OCI-LY3 (cell line): ENCODE data around the gene TIAM2.

Source experiments
- H2AFZ ChIP-seq: fragments of 200-600, 300-600 bp; shearing (Covaris generic); 2 replicates; pipeline ENCODE4 v1.6.0; 2014; ENCODE audit warnings: antibody characterized with exemption, low read depth, low read length
- H3K27ac ChIP-seq: fragments of 200-600, 300-600 bp; sonication (generic); 2 replicates; pipeline ENCODE4 v1.5.1; 2014; ENCODE audit warnings: mild to moderate bottlenecking, low read length, moderate library complexity, mixed read lengths
- H3K27me3 ChIP-seq: fragments of 200-600, 300-600 bp; sonication (generic); 2 replicates; pipeline ENCODE4 v1.6.1; 2014; ENCODE audit warnings: low read depth, low read length, mixed read lengths
- H3K36me3 ChIP-seq: fragments of 200-600, 300-600 bp; sonication (generic); replicated peaks from 2 replicates; pipeline ENCODE3; 2014; ENCODE audit warnings: low read depth, low read length, mixed read lengths
- H3K4me1 ChIP-seq: fragments of 300-600, 200-600 bp; sonication (generic); 2 replicates; pipeline ENCODE4 v1.6.1; 2014; ENCODE audit warnings: low read length, mixed read lengths
- H3K4me2 ChIP-seq: fragments of 200-600, 300-600 bp; sonication (generic); 2 replicates; pipeline ENCODE4 v1.6.1; 2014; ENCODE audit warnings: low read length, mixed read lengths
- H3K4me3 ChIP-seq: fragments of 300-600, 200-600 bp; sonication (generic); 2 replicates; pipeline ENCODE4 v1.5.1; 2014; ENCODE audit warnings: antibody characterized with exemption, mild to moderate bottlenecking, low read length, moderate library complexity
- H3K79me2 ChIP-seq: fragments of 300-600, 200-600 bp; shearing (Covaris generic); 2 replicates; pipeline ENCODE4 v1.6.1; 2014; ENCODE audit warnings: mild to moderate bottlenecking, low read length, mixed read lengths
- H3K9ac ChIP-seq: fragments of 300-600, 200-600 bp; shearing (Covaris generic); 2 replicates; pipeline ENCODE4 v1.6.0; 2014; ENCODE audit warnings: mild to moderate bottlenecking, low read length, moderate library complexity
- H3K9me3 ChIP-seq: fragments of 200-600, 300-600 bp; shearing (Covaris generic); 2 replicates; pipeline ENCODE4 v1.6.1; 2014; ENCODE audit warnings: low read length, mixed read lengths; ENCODE audit not compliant: insufficient read depth
- H4K20me1 ChIP-seq: fragments of 200-600, 300-600 bp; sonication (generic); 2 replicates; pipeline ENCODE4 v1.6.1; 2016; ENCODE audit warnings: low read length, mixed read lengths; ENCODE audit not compliant: insufficient read depth
- EZH2phosphoT487 ChIP-seq: fragments of 200-600 bp; shearing (Covaris generic); IDR thresholded peaks from 2 replicates; pipeline ENCODE4 v1.6.1; 2018; ENCODE audit warnings: antibody characterized with exemption, mixed run types, low read depth
- TF ChIP-seq, protein P1 (sequence below): fragments of 200-600, 300-600 bp; sonication (generic); IDR thresholded peaks from 2 replicates; pipeline ENCODE4 v1.5.1; 2014; ENCODE audit warnings: antibody characterized with exemption, low read length, low read depth

TIAM2 gene

DNA sequence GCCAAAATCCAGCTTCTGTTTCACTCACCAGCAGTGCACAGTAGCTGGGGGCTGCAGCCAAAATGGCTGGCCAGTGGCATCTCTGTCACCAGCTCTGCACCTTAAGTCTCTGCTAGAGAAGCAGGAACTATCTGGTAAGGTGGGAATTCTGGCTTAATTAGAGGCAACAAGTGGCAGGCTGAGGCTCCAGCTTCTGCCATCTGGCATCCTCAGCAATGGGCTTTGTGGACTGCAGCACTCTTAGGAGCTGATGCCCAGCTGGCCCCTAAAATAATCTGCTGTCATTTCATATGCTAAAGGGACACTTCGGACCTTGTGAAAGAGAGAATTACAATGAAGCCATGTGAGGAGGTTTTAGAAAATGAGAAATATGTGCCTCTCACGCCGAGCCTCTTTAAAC, 264.1 kb downstream of the TIAM2 start:
- H3K27ac ChIP-seq: no peak overlapping the region
- peaks cover 7% of the 10 kb centered on the region for H3K36me3 ChIP-seq
- H2AFZ ChIP-seq: no peak overlapping the region
- no peaks in the 10 kb centered on the region for H3K4me1 ChIP-seq
- TF ChIP-seq, protein P1, sequence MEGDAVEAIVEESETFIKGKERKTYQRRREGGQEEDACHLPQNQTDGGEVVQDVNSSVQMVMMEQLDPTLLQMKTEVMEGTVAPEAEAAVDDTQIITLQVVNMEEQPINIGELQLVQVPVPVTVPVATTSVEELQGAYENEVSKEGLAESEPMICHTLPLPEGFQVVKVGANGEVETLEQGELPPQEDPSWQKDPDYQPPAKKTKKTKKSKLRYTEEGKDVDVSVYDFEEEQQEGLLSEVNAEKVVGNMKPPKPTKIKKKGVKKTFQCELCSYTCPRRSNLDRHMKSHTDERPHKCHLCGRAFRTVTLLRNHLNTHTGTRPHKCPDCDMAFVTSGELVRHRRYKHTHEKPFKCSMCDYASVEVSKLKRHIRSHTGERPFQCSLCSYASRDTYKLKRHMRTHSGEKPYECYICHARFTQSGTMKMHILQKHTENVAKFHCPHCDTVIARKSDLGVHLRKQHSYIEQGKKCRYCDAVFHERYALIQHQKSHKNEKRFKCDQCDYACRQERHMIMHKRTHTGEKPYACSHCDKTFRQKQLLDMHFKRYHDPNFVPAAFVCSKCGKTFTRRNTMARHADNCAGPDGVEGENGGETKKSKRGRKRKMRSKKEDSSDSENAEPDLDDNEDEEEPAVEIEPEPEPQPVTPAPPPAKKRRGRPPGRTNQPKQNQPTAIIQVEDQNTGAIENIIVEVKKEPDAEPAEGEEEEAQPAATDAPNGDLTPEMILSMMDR: no peak
- no peak for TF ChIP-seq EZH2phosphoT487
- no peak overlapping the region for H3K4me2 ChIP-seq
- H3K9me3 ChIP-seq: no peaks in the 10 kb centered on the region
- H3K9ac ChIP-seq: no peak overlapping the region
- H4K20me1 ChIP-seq: no peaks in the 10 kb centered on the region
- H3K79me2 ChIP-seq: no peaks in the 10 kb centered on the region
- no peak overlapping the region for H3K4me3 ChIP-seq
- no peaks in the 10 kb centered on the region for H3K27me3 ChIP-seq

DNA sequence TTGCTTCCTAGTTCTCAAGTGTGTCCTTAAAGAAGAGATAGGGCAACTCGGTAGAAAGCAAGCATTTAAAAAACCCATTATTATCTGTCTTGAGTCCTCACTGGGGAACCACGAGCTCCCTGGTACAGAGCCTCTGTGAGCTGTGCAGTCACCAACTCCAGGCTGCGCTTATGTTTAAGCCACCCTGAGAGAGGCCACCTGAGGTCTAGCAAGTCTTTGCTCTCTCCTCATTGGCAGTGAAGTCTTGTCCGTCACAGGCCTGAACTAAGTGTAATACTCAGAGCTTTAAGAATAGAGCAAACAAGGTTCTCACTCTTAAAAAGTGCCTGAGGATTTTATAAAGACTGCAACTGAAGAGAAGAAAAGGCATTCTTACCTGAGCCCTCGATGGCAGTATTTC, 264.8 kb downstream of the TIAM2 start:
- no peaks in the 10 kb centered on the region for H3K4me1 ChIP-seq

DNA sequence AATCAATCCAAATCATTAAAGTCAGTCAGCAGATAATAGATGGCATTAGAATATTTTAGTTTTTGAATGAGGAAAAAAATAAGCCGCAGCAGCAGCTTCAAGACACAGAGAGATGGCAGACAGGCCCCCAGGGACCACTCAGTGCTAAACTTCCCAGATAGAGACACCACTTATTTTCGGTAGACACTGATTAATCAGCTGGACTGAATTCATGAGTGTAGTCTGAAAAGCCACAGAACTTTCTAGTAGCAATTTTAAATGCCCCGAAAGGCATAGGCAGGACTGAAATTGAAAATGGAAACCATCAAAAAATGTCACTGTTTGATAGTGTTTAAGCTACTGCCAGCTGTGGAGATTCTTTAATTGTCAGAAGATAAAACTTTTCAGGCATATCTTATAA, 265.6 kb downstream of the TIAM2 start:
- H3K9ac ChIP-seq: no peak overlapping the region

More for the DNA sequence above, 264.8 kb downstream of the TIAM2 start:
- H4K20me1 ChIP-seq: no peaks in the 10 kb centered on the region
- no peaks in the 10 kb centered on the region for H3K27me3 ChIP-seq
- no peak overlapping the region for H3K4me2 ChIP-seq
- H2AFZ ChIP-seq: no peak overlapping the region
- no peak overlapping the region for H3K9ac ChIP-seq
- H3K36me3 ChIP-seq: peaks cover 6% of the 10 kb centered on the region
- TF ChIP-seq, protein P1: no peak
- TF ChIP-seq EZH2phosphoT487: no peak
- no peaks in the 10 kb centered on the region for H3K9me3 ChIP-seq
- H3K79me2 ChIP-seq: no peaks in the 10 kb centered on the region
- H3K4me3 ChIP-seq: no peak overlapping the region
- no peak overlapping the region for H3K27ac ChIP-seq

DNA sequence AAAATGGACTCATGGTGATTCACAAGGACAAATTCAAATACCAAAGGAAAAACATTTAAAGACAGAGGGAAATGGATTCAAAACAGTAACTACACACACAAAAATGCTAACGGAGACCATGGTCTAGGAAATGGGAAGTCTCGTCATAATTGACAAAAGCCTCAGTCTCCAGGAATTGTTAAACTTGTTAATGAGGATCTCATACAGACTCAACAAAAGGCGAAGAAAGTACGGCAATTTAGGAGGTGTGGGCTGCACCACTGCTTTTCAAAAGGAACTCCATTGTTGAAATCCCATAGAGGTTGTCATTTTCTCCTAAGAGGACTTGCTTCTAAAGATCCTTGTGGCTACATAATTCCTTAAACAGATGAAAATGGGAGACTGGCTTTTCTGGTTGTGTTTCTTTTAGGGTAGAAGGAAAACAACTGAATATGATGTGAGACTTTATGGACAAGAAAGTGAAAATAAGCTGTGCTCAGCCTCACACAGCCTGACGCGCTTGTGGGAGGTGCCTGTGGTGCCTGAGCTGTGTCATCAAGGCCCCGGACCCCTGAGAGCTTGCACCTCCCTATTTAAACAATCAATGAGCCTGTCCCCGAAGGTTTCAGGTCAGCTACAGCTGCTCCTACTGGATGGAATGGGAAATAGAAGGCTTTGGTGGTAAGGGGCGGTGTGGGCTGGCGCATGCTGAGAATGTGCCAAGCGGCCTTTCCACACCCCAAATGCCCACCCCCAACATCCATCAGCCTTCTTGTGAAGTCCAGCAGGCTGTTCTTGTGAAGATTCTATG, 266.2 kb downstream of the TIAM2 start:
- Histone ChIP-seq H3K36me3 (peaks cover 7% of the 10 kb centered on the region), H3K4me1 (no peaks in the 10 kb centered on the region), H2AFZ (no peak overlapping the region), H3K27ac (no peak overlapping the region), H3K27me3 (no peaks in the 10 kb centered on the region), H3K9me3 (no peaks in the 10 kb centered on the region), H3K79me2 (no peaks in the 10 kb centered on the region), H3K9ac (no peak overlapping the region), H3K4me3 (no peak overlapping the region), H3K4me2 (no peak overlapping the region), H4K20me1 (no peaks in the 10 kb centered on the region)
- TF ChIP-seq EZH2phosphoT487: no peak
- TF ChIP-seq, protein P1: no peak

More for the DNA sequence above, 265.6 kb downstream of the TIAM2 start:
- no peaks in the 10 kb centered on the region for H4K20me1 ChIP-seq
- no peak overlapping the region for H3K27ac ChIP-seq
- no peak overlapping the region for H2AFZ ChIP-seq
- no peaks in the 10 kb centered on the region for H3K4me1 ChIP-seq
- no peaks in the 10 kb centered on the region for H3K27me3 ChIP-seq
- peaks cover 7% of the 10 kb centered on the region for H3K36me3 ChIP-seq
- H3K4me3 ChIP-seq: no peak overlapping the region
- TF ChIP-seq, protein P1: no peak
- TF ChIP-seq EZH2phosphoT487: no peak
- H3K4me2 ChIP-seq: no peak overlapping the region
- no peaks in the 10 kb centered on the region for H3K79me2 ChIP-seq
- H3K9me3 ChIP-seq: no peaks in the 10 kb centered on the region
